A673 (cell line): Measurements from ENCODE around the gene EPPIN. TPM values are rescaled to one million over a fixed set of nuclear protein-coding genes. Genes with fewer than 3 reads are reported as not detected.

ENCODE experiments used
- BruUV-seq: library from RNA; stranded (reverse); fragments of 400-500 nt; replicated peaks from 2 replicates; lab custom pipeline; 2021; lab: Mats Ljungman, UMichigan
- CTCF ChIA-PET: fragments of 300-600 bp; sonication (Branson Sonifier 250); formaldehyde crosslinking; loops from one replicate; lab custom pipeline; 2022; ENCODE audit warnings: antibody characterized with exemption; lab: Charles Lee
- POLR2A ChIA-PET: fragments of 300-600 bp; sonication (Branson Sonifier 250); formaldehyde crosslinking; loops from one replicate; lab custom pipeline; 2022; ENCODE audit warnings: antibody characterized with exemption; ENCODE audit not compliant: low non-redundant PET; lab: Charles Lee
- DNase-seq: peaks from one replicate; pipeline ENCODE4 v3.0.0-alpha.2; 2015; ENCODE audit warnings: low spot score
- H3K27ac ChIP-seq: fragments of 200-600 bp; sonication (generic); 2 replicates; pipeline ENCODE4 v1.5.1; 2016; ENCODE audit warnings: mixed run types, low read depth, mild to moderate bottlenecking, mixed read lengths, antibody characterized with exemption, low read length; ENCODE audit not compliant: poor library complexity, severe bottlenecking
- H3K27me3 ChIP-seq: fragments of 200-600 bp; sonication (generic); replicated peaks from 2 replicates; pipeline ENCODE4 v1.6.1; 2017; ENCODE audit warnings: mixed run types, low read depth, mild to moderate bottlenecking, mixed read lengths, antibody characterized with exemption, low read length; ENCODE audit not compliant: insufficient read depth, poor library complexity
- H3K36me3 ChIP-seq: fragments of 200-600 bp; sonication (generic); 2 replicates; pipeline ENCODE4 v1.6.1; 2016; ENCODE audit warnings: mixed run types, mild to moderate bottlenecking, mixed read lengths, antibody characterized with exemption, low read length; ENCODE audit not compliant: insufficient read depth, poor library complexity, severe bottlenecking
- H3K4me1 ChIP-seq: fragments of 200-600 bp; sonication (generic); 2 replicates; pipeline ENCODE4 v1.6.1; 2017; ENCODE audit warnings: mixed run types, mild to moderate bottlenecking, mixed read lengths, antibody characterized with exemption, low read length; ENCODE audit not compliant: insufficient read depth, poor library complexity, severe bottlenecking
- H3K4me3 ChIP-seq: fragments of 200-600 bp; sonication (generic); 2 replicates; pipeline ENCODE4 v1.5.1; 2016; ENCODE audit warnings: low read depth, mixed run types, mild to moderate bottlenecking, mixed read lengths, low read length; ENCODE audit not compliant: poor library complexity, severe bottlenecking
- H3K9me3 ChIP-seq: fragments of 200-600 bp; sonication (generic); 2 replicates; pipeline ENCODE4 v1.6.1; 2016; ENCODE audit warnings: mixed run types, low read depth, mild to moderate bottlenecking, mixed read lengths, antibody characterized with exemption, low read length; ENCODE audit not compliant: poor library complexity, severe bottlenecking
- EZH2 ChIP-seq: fragments of 200-600 bp; sonication (generic); IDR thresholded peaks from 2 replicates; pipeline ENCODE4 v1.6.1; 2017; ENCODE audit warnings: borderline replicate concordance, low read depth, mild to moderate bottlenecking, mixed read lengths, antibody characterized with exemption, low read length; ENCODE audit not compliant: poor library complexity, severe bottlenecking
- intact Hi-C: fragments of 100-400 bp; cut with micrococcal nuclease; formaldehyde crosslinking; loops from one replicate; pipeline ENCODE4 v1.10.0; 2022; ENCODE audit not compliant: unreplicated experiment
- total RNA-seq: library from RNA; stranded (reverse); gene quantifications from 2 replicates; pipeline ENCODE4 v1.2.3, GENCODE V29; 2021
- TF ChIP-seq, protein P1 (sequence below): fragments of 300-800, 200-600 bp; sonication (generic); conservative IDR thresholded peaks from 2 replicates; pipeline ENCODE4 v1.5.1; 2017; ENCODE audit warnings: low read depth, mild to moderate bottlenecking, antibody characterized with exemption, low read length, moderate library complexity, mixed read lengths

EPPIN gene
- total RNA-seq, 1 experiment from 2014 or later, result not detected

DNA sequence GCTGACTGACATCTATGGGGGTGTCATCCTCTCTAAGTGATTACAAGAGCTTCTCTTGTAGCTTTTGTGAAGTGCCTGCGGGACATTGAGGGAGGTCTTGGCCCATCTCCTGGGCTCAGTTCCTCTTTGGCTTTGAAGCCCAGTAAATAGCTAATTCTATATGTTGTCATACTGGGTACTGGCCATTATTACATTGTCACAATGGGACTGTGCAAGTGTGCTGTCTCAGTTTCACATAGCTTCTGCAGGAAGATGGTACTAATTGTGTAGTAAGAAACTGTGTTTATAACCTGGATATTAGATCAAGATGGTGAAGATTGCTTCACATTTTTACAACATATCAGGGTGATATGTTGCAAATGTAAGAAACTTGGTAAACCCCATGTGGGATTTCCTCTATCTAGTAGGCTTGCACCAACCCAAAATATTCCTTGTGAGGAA is 51.7 kb downstream of the EPPIN start:
- intact Hi-C loops, result no loop called here
- CTCF ChIA-PET, result no interaction called here
- Histone ChIP-seq H3K27me3 (peaks cover 28% of the 10 kb centered on the region), H3K36me3 (no peaks in the 10 kb centered on the region), H3K4me1 (no peaks in the 10 kb centered on the region), H3K4me3 (no peak overlapping the region), H3K9me3 (no peaks in the 10 kb centered on the region), H3K27ac (no peak overlapping the region)
- no peak for TF ChIP-seq EZH2
- TF ChIP-seq, protein P1, sequence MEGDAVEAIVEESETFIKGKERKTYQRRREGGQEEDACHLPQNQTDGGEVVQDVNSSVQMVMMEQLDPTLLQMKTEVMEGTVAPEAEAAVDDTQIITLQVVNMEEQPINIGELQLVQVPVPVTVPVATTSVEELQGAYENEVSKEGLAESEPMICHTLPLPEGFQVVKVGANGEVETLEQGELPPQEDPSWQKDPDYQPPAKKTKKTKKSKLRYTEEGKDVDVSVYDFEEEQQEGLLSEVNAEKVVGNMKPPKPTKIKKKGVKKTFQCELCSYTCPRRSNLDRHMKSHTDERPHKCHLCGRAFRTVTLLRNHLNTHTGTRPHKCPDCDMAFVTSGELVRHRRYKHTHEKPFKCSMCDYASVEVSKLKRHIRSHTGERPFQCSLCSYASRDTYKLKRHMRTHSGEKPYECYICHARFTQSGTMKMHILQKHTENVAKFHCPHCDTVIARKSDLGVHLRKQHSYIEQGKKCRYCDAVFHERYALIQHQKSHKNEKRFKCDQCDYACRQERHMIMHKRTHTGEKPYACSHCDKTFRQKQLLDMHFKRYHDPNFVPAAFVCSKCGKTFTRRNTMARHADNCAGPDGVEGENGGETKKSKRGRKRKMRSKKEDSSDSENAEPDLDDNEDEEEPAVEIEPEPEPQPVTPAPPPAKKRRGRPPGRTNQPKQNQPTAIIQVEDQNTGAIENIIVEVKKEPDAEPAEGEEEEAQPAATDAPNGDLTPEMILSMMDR, result no peak
- BruUV-seq, result no TSS peak
- DNase-seq, result no peak
- POLR2A ChIA-PET, result no interaction called here

Other genes starting within 250 kb of the EPPIN start
- gene RBPJL, start 240.6 kb downstream of the EPPIN start, total RNA-seq, result not detected in 2 replicates
- gene MATN4, start 239.1 kb downstream of the EPPIN start, total RNA-seq, result 0.28 and 0.31 TPM in 2 replicates
- gene SDC4, start 199.0 kb downstream of the EPPIN start, total RNA-seq, result 14.8 and 16.3 TPM in 2 replicates
- gene SYS1, start 184.2 kb downstream of the EPPIN start, total RNA-seq, result 20.0 and 22.8 TPM in 2 replicates
- 0.69 TPM in 1 of 2 replicates, not detected in the other for gene TP53TG5, start 169.1 kb downstream of the EPPIN start, total RNA-seq
- 36.4 and 38.6 TPM in 2 replicates for gene DBNDD2, start 139.1 kb downstream of the EPPIN start, total RNA-seq
- 97.2 and 97.3 TPM in 2 replicates for gene PIGT, start 131.3 kb downstream of the EPPIN start, total RNA-seq
- gene WFDC2, start 77.6 kb downstream of the EPPIN start, total RNA-seq, result not detected in 2 replicates
- gene SPINT3, start 31.8 kb downstream of the EPPIN start, total RNA-seq, result not detected in 2 replicates
- gene WFDC6, start 7.9 kb downstream of the EPPIN start, total RNA-seq, result not detected in 2 replicates
- not detected in 2 replicates for gene WFDC8, start 31.9 kb upstream of the EPPIN start, total RNA-seq
- gene WFDC10A, start 82.3 kb upstream of the EPPIN start, total RNA-seq, result not detected in 2 replicates
- gene WFDC9, start 83.9 kb upstream of the EPPIN start, total RNA-seq, result not detected in 2 replicates
- not detected in 2 replicates for gene WFDC11, start 122.8 kb upstream of the EPPIN start, total RNA-seq
- gene WFDC13, start 154.6 kb upstream of the EPPIN start, total RNA-seq, result not detected in 2 replicates
- gene WFDC10B, start 157.6 kb upstream of the EPPIN start, total RNA-seq, result not detected in 2 replicates
- not detected in 2 replicates for gene SPINT4, start 174.9 kb upstream of the EPPIN start, total RNA-seq
- gene WFDC3, start 244.5 kb upstream of the EPPIN start, total RNA-seq, result 0.63 TPM in 1 of 2 replicates, not detected in the other
- gene DNTTIP1, start 244.6 kb upstream of the EPPIN start, total RNA-seq, result 44.6 and 45.9 TPM in 2 replicates